OCI-LY7 (cell line): ENCODE measurements around the gene USP48.

Source experiments
- CTCF ChIP-seq: fragments of 200-600 bp; sonication (generic); conservative IDR thresholded peaks from 2 replicates; pipeline ENCODE4 v1.5.1; 2014; ENCODE audit warnings: mild to moderate bottlenecking, antibody characterized with exemption, low read length, moderate library complexity, mixed read lengths
- EZH2phosphoT487 ChIP-seq: fragments of 200-600 bp; sonication (generic); IDR thresholded peaks from 2 replicates; pipeline ENCODE4 v1.6.1; 2018; ENCODE audit warnings: low read depth, borderline replicate concordance, mild to moderate bottlenecking, mixed run types, antibody characterized with exemption, low read length, moderate library complexity, mixed read lengths

- TF ChIP-seq CTCF (no peak), EZH2phosphoT487 (no peak)
Measured at GRCh38 chr1:21651214-21652042, 131.5 kb downstream of the USP48 start.
